ENCODE results near the gene EPB42.

DNA sequence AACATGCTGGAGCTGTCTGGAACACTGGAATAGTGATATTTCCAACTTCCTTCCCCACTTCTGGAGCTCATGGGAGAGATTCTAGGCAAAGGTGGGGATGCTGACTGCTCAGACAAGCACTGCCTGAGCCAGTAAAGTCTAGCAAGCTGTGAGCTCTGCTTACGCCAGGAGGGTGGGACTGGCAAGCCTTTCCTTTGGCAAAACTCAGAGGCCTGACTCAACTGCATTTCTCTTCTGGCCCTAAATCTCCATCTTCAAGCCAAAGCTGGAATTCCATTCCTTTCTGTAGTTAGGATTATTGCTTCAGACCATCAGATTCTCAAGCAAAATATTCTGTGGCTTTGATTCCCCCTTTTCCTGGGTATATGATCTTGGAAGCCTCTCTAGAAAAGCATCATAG lies 20.3 kb upstream of the EPB42 start:
- TF ChIP-seq POLR2A (IDR thresholded peaks at IDR 0.05) = no peak
- TF ChIP-seq, protein P1, sequence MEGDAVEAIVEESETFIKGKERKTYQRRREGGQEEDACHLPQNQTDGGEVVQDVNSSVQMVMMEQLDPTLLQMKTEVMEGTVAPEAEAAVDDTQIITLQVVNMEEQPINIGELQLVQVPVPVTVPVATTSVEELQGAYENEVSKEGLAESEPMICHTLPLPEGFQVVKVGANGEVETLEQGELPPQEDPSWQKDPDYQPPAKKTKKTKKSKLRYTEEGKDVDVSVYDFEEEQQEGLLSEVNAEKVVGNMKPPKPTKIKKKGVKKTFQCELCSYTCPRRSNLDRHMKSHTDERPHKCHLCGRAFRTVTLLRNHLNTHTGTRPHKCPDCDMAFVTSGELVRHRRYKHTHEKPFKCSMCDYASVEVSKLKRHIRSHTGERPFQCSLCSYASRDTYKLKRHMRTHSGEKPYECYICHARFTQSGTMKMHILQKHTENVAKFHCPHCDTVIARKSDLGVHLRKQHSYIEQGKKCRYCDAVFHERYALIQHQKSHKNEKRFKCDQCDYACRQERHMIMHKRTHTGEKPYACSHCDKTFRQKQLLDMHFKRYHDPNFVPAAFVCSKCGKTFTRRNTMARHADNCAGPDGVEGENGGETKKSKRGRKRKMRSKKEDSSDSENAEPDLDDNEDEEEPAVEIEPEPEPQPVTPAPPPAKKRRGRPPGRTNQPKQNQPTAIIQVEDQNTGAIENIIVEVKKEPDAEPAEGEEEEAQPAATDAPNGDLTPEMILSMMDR (IDR thresholded peaks at IDR 0.05) = no peak

Measured in thyroid gland (tissue), 4 donors.